IgD-negative memory B cell (primary cell): Measurements from ENCODE around the gene DNAJC1. TPM values are rescaled to one million over a fixed set of nuclear protein-coding genes. Genes with fewer than 3 reads are reported as not detected.
A peak's percentile ranks its signal among the peaks of the same experiment; 100 is the strongest.

Source experiments
- H3K27ac Mint-ChIP-seq, 3 donors: one replicate each; pipeline ENCODE4 v1.8.0; 2020 to 2022; ENCODE audit warnings: mild to moderate bottlenecking in 3 of 3, mixed read lengths in 3 of 3, moderate library complexity in 1 of 3
- H3K27me3 Mint-ChIP-seq: one replicate; pipeline ENCODE4 v1.8.0; 2021; ENCODE audit warnings: mixed read lengths
- H3K36me3 Mint-ChIP-seq: one replicate; pipeline ENCODE4 v1.8.0; 2020; ENCODE audit warnings: mild to moderate bottlenecking, mixed read lengths
- H3K4me1 Mint-ChIP-seq, 3 donors: one replicate each; pipeline ENCODE4 v1.8.0; 2020 to 2022; ENCODE audit warnings: mixed read lengths in 3 of 3, mild to moderate bottlenecking in 1 of 3
- H3K4me3 Mint-ChIP-seq, 4 donors: one replicate each; pipeline ENCODE4 v1.8.0; 2020 to 2022; ENCODE audit warnings: mild to moderate bottlenecking in 4 of 4, mixed read lengths in 4 of 4, moderate library complexity in 3 of 4
- H3K9me3 Mint-ChIP-seq, 3 donors: one replicate each; pipeline ENCODE4 v1.8.0; 2020 to 2021; ENCODE audit warnings: mixed read lengths in 3 of 3, mild to moderate bottlenecking in 1 of 3
- polyA plus RNA-seq: library from polyadenylated mRNA; unstranded; fragments of 300-500 nt; fragmentation: Illumina TruSeq; gene quantifications from one replicate; pipeline ENCODE4 v1.2.3, GENCODE V29; 2021

Gene DNAJC1
- polyA plus RNA-seq, 1 donor from 2014 or later, result 17.9 TPM

GRCh38 chr10:21989453-21990154 is 13.9 kb downstream of the DNAJC1 start:
- peaks cover 3 to 7% (median 3%) of the 10 kb centered on the region in 3 donors for H3K4me1 Mint-ChIP-seq
- peak overlapping the region in 1 of 3 donors; percentile 33 for H3K27ac Mint-ChIP-seq
- H3K27me3 Mint-ChIP-seq, result no peaks in the 10 kb centered on the region
- peaks cover 2% of the 10 kb centered on the region for H3K36me3 Mint-ChIP-seq
- no peak overlapping the region for H3K4me3 Mint-ChIP-seq
- H3K9me3 Mint-ChIP-seq, result peaks cover 0 to 4% (median 3%) of the 10 kb centered on the region in 3 donors

GRCh38 chr10:21985541-21985940 is 18.0 kb downstream of the DNAJC1 start:
- H3K27ac Mint-ChIP-seq, result no peak overlapping the region
- peak overlapping the region in 1 of 4 donors; percentile 24 for H3K4me3 Mint-ChIP-seq
- H3K27me3 Mint-ChIP-seq, result no peaks in the 10 kb centered on the region
- peaks cover 2 to 5% (median 3%) of the 10 kb centered on the region in 3 donors for H3K4me1 Mint-ChIP-seq
- H3K9me3 Mint-ChIP-seq, result peaks cover 0 to 4% (median 3%) of the 10 kb centered on the region in 3 donors
- peaks cover 2% of the 10 kb centered on the region for H3K36me3 Mint-ChIP-seq

- Mint-ChIP-seq H3K27ac (no peak overlapping the region), H3K27me3 (no peaks in the 10 kb centered on the region), H3K36me3 (no peaks in the 10 kb centered on the region), H3K4me1 (peaks cover under 1 to 2% (median 2%) of the 10 kb centered on the region in 3 donors), H3K9me3 (peaks cover 0 to under 1% (median under 1%) of the 10 kb centered on the region in 3 donors), H3K4me3 (no peak overlapping the region)
Observed at GRCh38 chr10:21981118-21981517, 22.4 kb downstream of the DNAJC1 start.

- Mint-ChIP-seq H3K4me3 (no peak overlapping the region), H3K4me1 (peaks cover 0 to 2% (median 2%) of the 10 kb centered on the region in 3 donors), H3K27me3 (no peaks in the 10 kb centered on the region), H3K36me3 (no peaks in the 10 kb centered on the region), H3K9me3 (no peaks in the 10 kb centered on the region), H3K27ac (no peak overlapping the region)
Observed at GRCh38 chr10:21980691-21981090, 22.8 kb downstream of the DNAJC1 start.

- Mint-ChIP-seq H3K27me3 (no peaks in the 10 kb centered on the region), H3K9me3 (no peaks in the 10 kb centered on the region), H3K4me3 (no peak overlapping the region), H3K4me1 (peaks cover 0 to 3% (median 2%) of the 10 kb centered on the region in 3 donors), H3K27ac (no peak overlapping the region), H3K36me3 (no peaks in the 10 kb centered on the region)
Observed at GRCh38 chr10:21978191-21978862, 25.2 kb downstream of the DNAJC1 start.

- H3K9me3 Mint-ChIP-seq, result no peaks in the 10 kb centered on the region
- no peaks in the 10 kb centered on the region for H3K36me3 Mint-ChIP-seq
- H3K27me3 Mint-ChIP-seq, result no peaks in the 10 kb centered on the region
- no peak overlapping the region for H3K4me3 Mint-ChIP-seq
- peaks cover 0 to 6% (median 4%) of the 10 kb centered on the region in 3 donors for H3K4me1 Mint-ChIP-seq
- no peak overlapping the region for H3K27ac Mint-ChIP-seq
Observed at GRCh38 chr10:21976739-21977138, 26.8 kb downstream of the DNAJC1 start.

- no peak overlapping the region for H3K27ac Mint-ChIP-seq
- H3K4me3 Mint-ChIP-seq, result no peak overlapping the region
- no peaks in the 10 kb centered on the region for H3K27me3 Mint-ChIP-seq
- peaks cover 0 to 6% (median 4%) of the 10 kb centered on the region in 3 donors for H3K4me1 Mint-ChIP-seq
- no peaks in the 10 kb centered on the region for H3K36me3 Mint-ChIP-seq
- no peaks in the 10 kb centered on the region for H3K9me3 Mint-ChIP-seq
Observed at GRCh38 chr10:21976280-21976679, 27.2 kb downstream of the DNAJC1 start.

- no peaks in the 10 kb centered on the region for H3K36me3 Mint-ChIP-seq
- peak overlapping the region in 1 of 3 donors; percentile 31 for H3K27ac Mint-ChIP-seq
- H3K9me3 Mint-ChIP-seq, result no peaks in the 10 kb centered on the region
- peaks cover 0 to 6% (median 4%) of the 10 kb centered on the region in 3 donors for H3K4me1 Mint-ChIP-seq
- no peak overlapping the region for H3K4me3 Mint-ChIP-seq
- no peaks in the 10 kb centered on the region for H3K27me3 Mint-ChIP-seq
Observed at GRCh38 chr10:21975378-21975990, 28.0 kb downstream of the DNAJC1 start.

GRCh38 chr10:21972584-21972983 is 30.9 kb downstream of the DNAJC1 start:
- no peak overlapping the region for H3K27ac Mint-ChIP-seq
- no peaks in the 10 kb centered on the region for H3K9me3 Mint-ChIP-seq
- H3K4me3 Mint-ChIP-seq, result peak overlapping the region in 1 of 4 donors; percentile 2
- no peaks in the 10 kb centered on the region for H3K36me3 Mint-ChIP-seq
- H3K27me3 Mint-ChIP-seq, result no peaks in the 10 kb centered on the region
- peaks cover 0 to 6% (median 4%) of the 10 kb centered on the region in 3 donors for H3K4me1 Mint-ChIP-seq

GRCh38 chr10:21969326-21970287 is 33.9 kb downstream of the DNAJC1 start:
- Mint-ChIP-seq H3K36me3 (peaks cover 8% of the 10 kb centered on the region), H3K27ac (no peak overlapping the region), H3K4me1 (peaks cover 0 to 6% (median 4%) of the 10 kb centered on the region in 3 donors), H3K4me3 (no peak overlapping the region), H3K9me3 (peaks cover 0 to 12% (median 4%) of the 10 kb centered on the region in 3 donors), H3K27me3 (no peaks in the 10 kb centered on the region)

GRCh38 chr10:21964983-21965665 is 38.4 kb downstream of the DNAJC1 start:
- peak overlapping the region in 1 of 3 donors; percentile 10 for H3K27ac Mint-ChIP-seq
- no peak overlapping the region for H3K4me3 Mint-ChIP-seq
- peaks cover 0 to 13% (median 4%) of the 10 kb centered on the region in 3 donors for H3K9me3 Mint-ChIP-seq
- H3K4me1 Mint-ChIP-seq, result peaks cover 0 to 8% (median 4%) of the 10 kb centered on the region in 3 donors
- peaks cover 8% of the 10 kb centered on the region for H3K36me3 Mint-ChIP-seq
- H3K27me3 Mint-ChIP-seq, result no peaks in the 10 kb centered on the region

- Mint-ChIP-seq H3K27ac (no peak overlapping the region), H3K4me1 (peaks cover 3 to 11% (median 5%) of the 10 kb centered on the region in 3 donors), H3K27me3 (no peaks in the 10 kb centered on the region), H3K4me3 (no peak overlapping the region), H3K9me3 (peaks cover 0 to 13% (median 4%) of the 10 kb centered on the region in 3 donors), H3K36me3 (peaks cover 8% of the 10 kb centered on the region)
Observed at GRCh38 chr10:21962358-21962757, 41.2 kb downstream of the DNAJC1 start.

- Mint-ChIP-seq H3K4me3 (no peak overlapping the region), H3K4me1 (peaks cover 3 to 11% (median 5%) of the 10 kb centered on the region in 3 donors), H3K9me3 (peaks cover 0 to 13% (median 4%) of the 10 kb centered on the region in 3 donors), H3K27me3 (no peaks in the 10 kb centered on the region), H3K27ac (no peak overlapping the region), H3K36me3 (peaks cover 5% of the 10 kb centered on the region)
Observed at GRCh38 chr10:21961847-21962246, 41.7 kb downstream of the DNAJC1 start.

GRCh38 chr10:21959998-21960397 is 43.5 kb downstream of the DNAJC1 start:
- Mint-ChIP-seq H3K4me1 (peaks cover 3 to 12% (median 5%) of the 10 kb centered on the region in 3 donors), H3K27me3 (no peaks in the 10 kb centered on the region), H3K27ac (no peak overlapping the region), H3K9me3 (peaks cover 0 to 6% (median 0%) of the 10 kb centered on the region in 3 donors), H3K36me3 (peaks cover 3% of the 10 kb centered on the region), H3K4me3 (no peak overlapping the region)
